OCI-LY3 (cell line): ENCODE measurements around the gene SANBR.

Experiments used
- CTCF ChIP-seq: fragments of 200-600, 300-600 bp; sonication (generic); IDR thresholded peaks from 2 replicates; pipeline ENCODE4 v1.5.1; 2014; ENCODE audit warnings: antibody characterized with exemption, low read length, low read depth
- EZH2phosphoT487 ChIP-seq: fragments of 200-600 bp; shearing (Covaris generic); IDR thresholded peaks from 2 replicates; pipeline ENCODE4 v1.6.1; 2018; ENCODE audit warnings: antibody characterized with exemption, mixed run types, low read depth

GRCh38 chr2:61089797-61090196, 24.1 kb downstream of the SANBR start:
- no peak for TF ChIP-seq CTCF
- TF ChIP-seq EZH2phosphoT487, result no peak
